IPS-NIHi7 (cell line): Measurements from ENCODE around the gene TPP1.

Source experiments
- DNase-seq: peaks from one replicate; pipeline ENCODE4 v3.0.0; 2012; ENCODE audit warnings: mixed read lengths; ENCODE audit errors: extremely low spot score

TPP1 gene

DNA sequence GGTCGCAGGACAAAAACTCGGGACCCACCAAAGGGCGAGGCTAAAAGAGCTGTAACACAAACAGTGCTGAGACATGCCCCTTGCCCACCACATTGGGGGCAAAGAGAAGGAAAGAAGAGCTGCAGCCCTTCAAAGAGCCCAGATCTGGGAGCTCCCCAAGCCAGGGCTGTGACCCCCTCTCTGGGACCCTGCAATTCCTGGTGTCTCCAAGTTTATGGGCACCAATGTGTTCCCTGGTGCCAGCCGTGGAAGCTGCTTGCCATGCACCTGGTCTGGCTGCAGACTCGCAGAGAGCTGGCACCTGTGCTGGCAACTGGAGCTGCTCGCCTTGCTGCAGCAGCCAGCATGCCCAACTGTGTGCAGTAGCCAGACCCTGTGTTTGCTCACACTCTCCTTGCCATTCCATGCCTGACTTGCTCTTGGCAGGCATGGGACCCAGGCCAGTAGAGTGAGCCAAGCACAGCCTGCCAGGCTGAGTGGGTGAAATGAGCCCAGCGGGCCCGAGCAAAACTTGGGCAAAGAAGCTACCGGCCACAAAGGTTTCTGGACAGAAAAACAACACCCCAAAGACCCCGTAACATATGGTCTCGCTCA is 31.8 kb downstream of the TPP1 start:
- DNase-seq = no peak

DNA sequence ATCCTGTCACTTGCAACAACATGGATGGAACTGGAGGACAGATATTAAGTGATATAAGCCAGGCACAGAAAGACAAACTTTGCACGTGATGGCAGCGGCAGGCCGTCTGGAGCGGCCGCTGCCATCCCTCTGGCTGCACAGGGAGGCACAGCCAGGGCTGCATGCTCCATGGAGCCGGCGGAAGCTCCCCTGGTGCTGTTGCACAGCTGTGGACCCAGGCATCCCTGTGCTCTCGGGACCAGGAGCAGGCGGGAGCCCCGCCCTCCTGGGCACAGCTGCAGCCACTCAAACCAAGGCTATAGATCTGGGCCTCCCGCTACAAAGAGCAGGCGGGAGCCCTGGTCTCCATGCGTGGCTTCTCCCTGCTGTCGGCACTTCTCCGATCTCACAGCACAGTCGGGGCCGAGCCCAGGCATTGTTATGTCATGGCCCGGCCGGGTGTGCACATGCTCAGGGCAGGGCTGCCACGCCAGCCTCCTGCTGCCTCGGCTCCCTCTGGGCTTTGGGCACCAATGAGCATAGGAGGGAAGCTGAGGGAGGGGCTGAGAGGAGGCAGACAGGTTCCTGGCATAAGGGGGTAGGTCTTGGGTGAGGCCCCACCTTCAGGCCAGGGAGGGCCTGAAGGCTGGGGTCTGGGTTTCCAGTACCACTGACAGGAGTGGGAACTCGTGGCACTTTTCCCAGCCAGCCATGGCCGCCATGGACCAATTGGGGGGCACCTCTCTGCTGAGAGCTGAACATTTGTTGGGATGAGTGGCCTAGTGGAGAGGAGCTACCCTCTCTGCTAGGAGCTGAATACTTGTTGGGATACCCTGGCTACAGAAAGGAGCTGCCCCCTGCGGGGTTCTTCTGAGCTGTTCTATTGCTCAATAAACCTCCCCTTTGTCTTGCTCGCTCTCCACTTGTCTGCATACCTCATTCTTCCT is 32.5 kb downstream of the TPP1 start:
- no peak for DNase-seq

DNA sequence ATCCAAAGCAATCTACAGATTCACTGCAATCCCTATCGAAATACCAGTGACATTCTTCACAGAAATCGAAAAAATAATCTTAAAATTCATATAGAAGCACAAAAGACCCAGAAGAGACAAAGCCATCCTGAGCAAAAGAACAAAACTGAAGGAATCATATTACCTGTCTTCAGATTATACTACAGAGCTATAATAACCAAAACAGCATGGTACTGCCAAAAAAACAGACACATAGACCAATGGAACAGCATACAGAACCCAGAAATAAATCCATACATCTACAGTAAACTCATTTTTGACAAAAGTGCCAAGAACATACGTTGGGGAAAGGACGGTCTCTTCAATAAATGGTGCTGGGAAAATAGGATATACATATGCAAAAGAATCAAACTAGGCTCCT is 34.7 kb downstream of the TPP1 start:
- DNase-seq = no peak

DNA sequence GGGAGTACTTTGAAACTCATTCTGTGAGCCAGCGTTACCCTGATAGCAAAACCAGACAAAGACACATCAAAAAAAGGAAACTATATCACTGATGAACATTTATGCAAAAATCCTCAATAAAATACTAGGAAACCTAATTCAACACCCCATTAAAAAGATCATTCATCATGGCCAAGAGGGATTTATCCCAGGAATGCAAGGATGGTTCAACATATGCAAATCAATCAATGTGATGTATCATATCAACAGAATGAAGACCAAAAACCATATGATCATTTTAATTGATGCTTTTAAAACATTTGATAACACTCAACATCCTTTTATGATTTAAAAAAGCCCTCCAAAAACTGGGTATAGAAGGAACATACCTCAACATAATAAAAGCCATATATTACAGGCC is 35.6 kb downstream of the TPP1 start:
- DNase-seq = no peak

DNA sequence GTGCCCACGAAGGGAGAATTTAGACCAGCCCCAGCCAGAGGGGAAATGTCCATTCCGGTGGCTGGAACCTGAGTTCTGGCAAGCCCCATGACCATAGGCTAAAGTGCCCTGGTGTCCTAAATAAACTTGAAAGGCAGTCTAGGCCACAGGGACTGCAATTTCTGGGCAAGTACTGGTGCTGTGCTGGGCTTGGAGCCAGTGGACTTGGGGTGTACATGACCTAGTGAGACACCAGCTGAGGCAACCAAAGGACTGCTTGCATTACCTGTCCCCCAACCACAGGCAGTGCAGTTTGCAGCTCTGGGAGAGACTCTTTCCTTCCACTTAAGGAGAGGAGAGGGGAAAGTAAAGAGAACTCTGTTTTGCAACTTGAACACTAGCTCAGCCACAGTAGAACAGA is 39.5 kb downstream of the TPP1 start:
- DNase-seq = no peak

DNA sequence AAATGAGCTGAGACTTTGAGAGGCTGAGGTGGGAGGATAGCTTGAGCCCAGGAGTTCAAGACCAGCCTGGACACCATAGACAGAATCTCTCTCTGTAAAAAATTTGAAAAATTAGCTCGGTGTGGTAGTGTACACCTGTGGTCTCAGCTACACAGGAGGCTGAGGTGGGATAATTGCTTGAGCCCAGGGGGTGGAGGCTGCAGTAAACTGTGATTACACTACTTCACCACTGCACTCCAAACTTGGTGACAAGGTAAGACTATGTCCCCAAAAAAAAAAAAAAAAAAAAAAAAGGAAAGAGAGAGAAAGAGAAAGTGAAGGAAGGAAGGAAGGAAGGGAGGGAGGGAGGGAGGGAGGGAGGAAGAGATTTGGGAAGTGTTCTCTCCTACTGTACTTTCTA is 41.1 kb downstream of the TPP1 start:
- DNase-seq = no peak

DNA sequence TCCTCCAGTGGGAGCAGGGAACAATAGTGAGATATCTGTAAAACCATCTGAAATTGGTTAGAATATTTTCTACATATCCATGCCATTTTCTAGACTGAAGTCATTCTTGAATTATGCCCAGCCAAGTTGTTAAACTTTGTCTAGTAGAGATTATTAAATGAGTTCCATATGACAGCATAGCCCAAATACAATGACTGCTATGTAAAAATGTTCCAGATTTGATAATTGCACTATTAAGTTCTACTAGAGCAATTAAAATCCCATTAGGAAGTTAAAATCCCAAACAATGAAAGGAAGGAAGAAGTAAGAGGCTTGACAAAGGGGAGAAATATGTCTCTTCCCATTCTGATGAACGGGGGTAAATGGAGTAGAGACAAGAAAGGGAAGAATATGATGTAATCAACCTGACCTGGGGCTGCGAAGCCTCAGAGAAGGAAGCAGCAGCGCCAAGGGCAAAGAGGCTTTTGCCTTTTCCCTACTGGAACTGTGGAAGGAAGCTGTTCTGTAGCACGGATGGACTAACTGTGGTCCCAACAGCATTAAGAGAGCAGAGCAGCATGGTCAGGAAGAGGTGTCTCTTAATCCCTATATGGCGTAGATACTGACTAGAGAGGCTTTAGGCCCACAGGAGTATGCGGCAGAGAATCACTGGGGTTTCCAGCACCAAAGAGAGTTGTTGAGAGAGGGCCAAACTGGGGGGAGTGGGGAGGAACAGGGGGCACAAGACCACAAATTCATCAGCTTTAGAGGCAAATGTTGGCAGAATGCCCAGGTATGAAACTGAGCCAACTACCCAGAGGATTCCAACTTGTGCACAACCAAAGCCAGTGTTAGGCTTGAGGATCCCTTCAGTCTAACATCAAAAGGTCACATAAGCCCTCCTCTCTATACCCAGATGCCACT is 42.5 kb downstream of the TPP1 start:
- peak; percentile 9 for DNase-seq

DNA sequence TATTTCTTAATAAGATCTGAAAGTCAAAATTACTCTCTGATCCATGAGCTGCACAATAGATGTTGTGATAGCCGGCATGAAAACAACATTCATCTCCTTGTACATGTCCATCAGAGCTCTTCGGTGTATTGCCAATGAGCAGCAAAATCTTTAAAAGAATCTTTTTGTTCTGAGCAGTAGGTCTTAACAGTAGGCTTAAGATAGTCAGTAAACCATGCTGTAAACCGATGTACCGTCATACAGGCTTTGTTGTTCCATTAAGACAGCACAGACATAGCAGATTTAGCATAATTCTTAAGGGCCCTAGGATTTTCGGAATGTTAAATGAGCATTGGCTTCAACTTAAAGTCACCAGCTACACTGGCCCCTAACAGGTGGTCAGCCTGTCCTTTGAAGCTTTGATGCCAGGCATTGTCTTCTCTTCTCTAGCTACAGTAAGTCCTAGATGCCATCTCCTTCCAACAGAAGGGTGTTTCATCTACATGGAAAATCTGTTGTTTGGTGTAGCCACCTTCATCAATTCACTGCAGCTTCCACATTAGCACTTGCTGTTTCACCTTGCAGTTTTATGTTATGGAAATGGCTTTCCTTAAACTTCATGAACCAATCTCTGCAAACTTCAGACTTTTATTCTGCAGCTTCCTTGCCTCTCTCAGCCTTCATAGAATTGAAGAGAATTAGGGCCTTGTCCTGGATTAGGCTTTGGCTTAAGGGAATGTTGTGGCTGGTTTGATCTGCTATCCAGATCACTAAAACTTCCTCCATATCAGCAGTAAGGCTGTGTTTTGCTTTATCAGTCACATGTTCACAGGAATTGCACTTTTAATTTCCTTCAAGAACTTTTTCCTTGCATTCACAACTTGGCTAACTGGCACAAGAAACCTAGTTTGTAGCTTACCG is 44.2 kb downstream of the TPP1 start:
- DNase-seq = no peak

DNA sequence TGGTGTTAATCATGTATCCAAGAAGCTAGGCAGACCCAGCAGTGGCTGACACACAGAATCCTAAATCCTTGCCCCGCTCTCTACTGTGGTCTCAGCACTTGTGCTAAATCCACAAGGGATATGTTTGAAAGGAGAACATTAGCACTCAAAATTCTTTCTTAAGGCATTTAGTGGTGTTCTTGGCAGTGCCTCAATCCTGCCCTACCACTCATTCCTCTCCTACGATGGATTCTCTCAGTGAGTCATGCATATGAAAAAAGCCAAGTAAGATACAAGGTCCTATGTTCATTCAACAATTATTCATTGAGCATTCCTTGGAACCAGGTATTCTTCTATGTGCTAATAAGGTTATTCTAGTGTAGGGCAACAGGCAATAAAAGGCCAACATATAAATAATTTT is 47.0 kb downstream of the TPP1 start:
- no peak for DNase-seq

DNA sequence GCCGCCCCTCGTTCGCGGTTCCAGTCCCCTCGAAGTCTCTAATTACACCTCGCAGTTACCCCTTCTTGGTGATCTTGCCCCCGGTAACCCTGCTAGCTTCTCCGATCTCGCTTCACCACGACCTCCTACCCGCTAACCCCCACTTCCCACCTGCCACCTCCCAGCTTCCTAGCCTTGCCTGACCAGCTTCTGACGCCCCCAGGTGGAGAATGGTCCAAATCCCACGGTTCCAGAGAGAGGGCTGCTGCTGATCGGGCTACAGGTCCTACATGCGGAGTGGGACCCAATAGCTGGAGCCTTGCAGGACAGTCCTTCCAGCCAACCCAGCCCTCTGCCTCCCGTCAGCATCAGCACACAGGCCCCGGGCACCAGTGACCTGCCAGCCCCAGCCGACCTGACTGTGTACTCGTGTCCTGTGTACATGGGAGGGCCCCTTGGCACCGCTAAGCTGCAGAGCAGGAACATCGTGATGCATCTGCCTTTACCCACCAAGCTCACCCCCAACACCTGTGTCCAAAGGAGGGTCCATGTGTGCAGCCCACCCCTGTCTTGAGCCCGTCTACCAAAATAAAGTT is 47.7 kb downstream of the TPP1 start:
- DNase-seq = peak; percentile 38

DNA sequence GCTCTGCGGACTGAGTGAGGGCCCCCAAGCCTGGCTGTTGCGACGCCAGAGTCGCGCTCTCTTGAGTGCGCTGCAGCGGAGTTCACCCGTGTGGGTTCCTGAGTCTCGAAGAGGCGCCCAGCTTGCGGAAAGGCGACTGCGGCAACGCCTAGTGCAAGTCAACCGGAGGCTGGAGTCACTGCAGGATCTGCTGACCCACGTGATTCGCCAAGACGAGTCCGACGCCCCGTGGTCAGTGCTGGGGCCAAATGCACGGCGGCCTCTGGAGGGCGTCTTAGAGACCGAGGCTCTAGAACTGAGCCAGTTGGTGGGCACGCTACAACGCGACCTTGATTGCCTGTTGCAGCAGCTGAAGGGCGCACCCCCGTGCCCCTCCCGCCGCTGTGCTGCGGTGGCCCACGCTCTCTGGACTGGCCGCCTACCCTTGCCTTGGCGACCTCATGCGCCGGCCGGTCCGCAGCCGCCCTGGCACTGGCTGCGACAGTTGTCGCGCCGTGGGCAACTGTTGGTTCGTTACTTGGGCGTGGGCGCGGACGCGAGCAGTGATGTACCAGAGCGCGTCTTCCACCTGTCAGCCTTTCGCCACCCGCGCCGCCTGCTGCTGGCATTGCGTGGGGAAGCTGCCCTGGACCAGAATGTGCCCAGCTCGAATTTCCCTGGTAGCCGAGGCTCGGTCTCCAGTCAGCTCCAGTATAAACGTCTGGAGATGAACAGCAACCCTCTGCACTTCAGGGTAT is 48.4 kb downstream of the TPP1 start:
- DNase-seq = no peak

DNA sequence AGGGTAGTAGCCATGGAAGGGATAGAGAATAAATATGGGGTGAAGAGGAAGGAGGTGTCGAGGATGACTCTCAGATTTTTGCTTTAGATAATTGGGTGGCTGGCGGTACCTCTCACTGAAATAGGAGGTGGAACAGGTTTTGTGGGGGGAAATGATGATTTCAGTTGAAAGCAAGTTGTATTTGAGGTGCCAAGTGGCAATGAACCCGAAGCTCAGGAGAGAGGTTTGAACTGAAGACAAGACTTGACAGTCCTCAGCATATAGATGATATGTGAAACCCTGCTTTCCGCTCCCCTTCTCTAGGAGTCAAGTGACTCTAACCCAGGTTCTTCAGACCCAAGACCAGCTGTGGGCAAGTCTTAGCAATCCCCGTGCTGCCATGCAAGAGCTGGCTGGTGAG is 49.5 kb downstream of the TPP1 start:
- DNase-seq = no peak

DNA sequence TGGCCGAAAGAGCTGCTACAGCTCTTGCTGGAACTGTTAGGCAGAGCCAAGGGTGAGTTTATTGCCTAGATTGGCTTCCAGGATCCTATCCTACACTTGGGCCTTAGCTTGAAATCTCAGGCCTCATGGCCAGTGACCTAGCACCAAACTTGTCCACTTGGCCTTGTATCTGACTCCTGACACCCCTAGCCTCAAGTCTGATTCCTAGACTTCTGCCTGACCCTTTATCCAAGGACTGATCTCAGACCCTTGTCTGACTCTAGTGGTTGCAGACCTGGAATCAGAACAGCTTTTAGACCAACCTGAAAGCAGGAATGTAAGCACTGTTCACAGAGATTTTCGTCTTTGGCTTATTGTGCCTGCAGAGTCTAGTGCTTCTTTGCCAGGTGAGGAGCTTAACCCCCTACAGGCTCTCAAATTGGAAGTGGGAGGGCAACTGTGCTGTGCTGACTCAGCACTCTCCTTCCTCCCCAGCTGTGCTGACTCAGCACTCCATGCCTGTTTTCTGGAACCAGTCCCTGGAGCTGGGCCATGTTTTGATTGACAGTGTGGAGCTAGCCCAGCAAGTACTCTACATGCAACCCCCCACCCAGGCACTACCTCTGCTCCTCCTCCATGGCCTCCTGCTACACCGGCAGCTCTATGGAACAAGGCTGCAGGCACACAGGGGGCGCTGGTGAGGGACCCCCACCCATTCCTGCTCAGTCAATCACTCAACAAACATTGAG is 50.9 kb downstream of the TPP1 start:
- DNase-seq = peak; percentile 85

DNA sequence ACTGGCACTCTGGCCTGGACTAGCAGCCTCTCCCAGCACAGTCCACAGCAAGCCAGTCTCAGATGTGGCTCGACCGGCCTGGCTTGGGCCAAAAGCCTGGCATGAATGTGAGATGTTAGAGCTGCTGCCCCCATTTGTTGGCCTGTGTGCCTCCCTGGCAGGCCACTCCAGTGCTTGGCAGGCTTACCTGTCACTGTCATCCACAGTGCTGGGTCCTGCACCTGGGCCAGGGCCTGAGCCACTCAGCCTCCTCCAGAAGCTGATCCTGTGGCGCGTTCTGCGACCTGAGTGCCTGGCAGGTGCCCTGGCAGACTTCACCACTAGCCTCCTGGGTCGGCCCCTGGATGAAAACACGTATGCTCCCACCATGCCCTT is 51.9 kb downstream of the TPP1 start:
- DNase-seq = peak; percentile 3

DNA sequence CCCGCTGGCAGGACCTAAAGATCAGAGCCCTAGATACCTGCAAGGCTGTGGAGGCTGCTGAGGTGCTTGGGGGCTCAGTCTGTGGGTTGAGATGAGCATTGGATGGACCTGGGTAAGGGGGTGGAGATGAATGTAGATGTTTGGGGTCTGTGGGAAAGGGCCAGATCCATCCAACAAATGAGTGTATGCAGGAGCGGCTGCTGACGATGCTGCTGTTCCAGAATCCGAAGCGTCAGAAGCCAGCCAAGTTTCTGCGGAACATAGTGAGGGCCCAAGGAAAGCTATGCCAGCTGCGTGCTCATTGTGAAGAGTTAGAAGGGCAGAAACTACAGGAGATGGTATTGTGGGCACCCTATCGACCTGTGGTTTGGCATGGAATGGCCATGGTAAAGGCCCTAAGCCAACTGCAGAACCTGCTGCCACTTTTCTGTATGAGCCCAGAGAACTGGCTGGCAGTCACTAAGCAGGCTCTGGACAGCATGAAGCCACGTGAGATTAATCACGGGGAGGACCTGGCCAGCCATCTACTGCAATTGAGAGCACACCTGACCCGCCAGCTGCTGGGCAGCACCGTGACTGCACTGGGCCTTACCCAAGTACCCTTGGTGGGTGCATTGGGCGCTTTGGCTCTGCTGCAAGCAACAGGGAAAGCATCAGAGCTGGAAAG is 52.4 kb downstream of the TPP1 start:
- DNase-seq = peak; percentile 6

DNA sequence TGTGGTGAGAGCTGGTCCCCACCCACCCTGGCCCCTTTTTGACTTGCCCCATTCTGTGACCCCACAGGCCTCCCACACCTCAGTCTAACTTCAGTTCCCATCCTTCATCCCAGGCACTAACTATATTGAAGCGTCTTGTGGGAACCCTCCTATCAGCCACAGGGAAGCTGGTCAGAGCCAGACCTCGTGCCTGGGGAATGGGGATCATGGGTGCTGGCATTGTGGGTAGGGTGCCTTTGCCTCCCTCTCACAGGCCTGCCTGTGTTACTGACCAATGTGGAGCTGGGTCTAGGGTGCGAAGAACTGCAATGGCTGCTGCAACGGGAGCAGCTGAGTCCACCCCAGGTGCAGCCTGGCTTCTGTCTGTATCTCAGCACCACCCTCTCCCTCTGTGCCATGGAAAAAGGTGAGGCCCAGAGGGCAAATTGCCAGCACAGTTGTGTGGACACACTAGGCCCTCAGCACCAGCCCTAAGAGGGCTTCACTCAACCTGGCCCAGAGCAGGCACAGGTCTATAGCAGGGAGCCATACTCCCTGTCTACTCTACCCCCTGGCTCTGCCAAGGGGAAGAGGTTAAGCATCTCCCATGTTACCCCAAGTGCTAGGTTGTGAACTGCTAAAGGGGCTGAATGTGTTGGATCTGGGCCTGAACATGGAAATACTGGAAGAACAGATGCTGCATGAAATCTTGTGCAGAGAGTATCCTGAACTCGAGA is 53.1 kb downstream of the TPP1 start:
- DNase-seq = peak; percentile 5

DNA sequence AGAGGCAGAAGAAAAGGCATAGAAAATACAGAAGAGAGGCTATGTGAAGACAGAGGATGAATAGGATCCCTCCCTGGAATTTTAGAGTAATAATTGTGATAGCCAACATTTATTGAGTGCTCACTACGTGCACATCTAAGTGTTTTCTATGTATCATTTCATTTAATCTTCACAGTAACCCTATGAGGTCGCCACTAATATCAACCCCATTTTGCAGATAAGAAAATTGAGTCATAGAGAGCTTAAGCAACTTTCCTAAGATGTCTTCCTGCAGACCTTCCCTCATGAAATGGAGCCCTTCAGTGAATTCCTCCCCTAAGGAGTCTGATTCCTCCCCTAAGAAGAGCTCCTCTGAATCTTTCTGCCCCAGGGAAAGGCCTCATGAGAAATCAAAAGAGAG is 53.9 kb downstream of the TPP1 start:
- DNase-seq = no peak

DNA sequence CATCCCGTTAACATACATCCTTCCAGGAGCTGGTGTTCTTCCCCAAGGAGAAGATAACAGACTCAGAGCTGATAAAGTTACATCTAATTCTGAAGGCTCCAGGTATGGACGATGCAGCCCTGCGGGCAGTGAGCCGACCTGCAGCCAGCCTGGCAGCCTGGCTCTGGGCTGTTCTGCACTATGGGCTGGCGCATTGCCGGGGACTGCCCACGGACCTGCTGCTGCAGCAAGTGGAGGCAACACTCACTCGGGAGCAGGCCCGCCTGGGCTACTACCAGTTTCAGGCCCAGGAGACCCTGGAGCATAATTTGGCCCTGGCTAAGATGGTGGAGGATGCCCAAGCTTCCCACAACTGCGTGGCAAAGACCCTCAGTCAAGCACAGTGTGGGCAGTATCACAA is 55.6 kb downstream of the TPP1 start:
- DNase-seq = no peak
